GM19023 (cell line): ENCODE data around the gene NMNAT2.

Experiments used
- ATAC-seq: cut with Tn5 transposase; IDR thresholded peaks from one replicate; pipeline ENCODE4 v1.9.1; 2021; ENCODE audit warnings: mild to moderate bottlenecking, moderate library complexity; ENCODE audit not compliant: unreplicated experiment

The NMNAT2 gene

DNA sequence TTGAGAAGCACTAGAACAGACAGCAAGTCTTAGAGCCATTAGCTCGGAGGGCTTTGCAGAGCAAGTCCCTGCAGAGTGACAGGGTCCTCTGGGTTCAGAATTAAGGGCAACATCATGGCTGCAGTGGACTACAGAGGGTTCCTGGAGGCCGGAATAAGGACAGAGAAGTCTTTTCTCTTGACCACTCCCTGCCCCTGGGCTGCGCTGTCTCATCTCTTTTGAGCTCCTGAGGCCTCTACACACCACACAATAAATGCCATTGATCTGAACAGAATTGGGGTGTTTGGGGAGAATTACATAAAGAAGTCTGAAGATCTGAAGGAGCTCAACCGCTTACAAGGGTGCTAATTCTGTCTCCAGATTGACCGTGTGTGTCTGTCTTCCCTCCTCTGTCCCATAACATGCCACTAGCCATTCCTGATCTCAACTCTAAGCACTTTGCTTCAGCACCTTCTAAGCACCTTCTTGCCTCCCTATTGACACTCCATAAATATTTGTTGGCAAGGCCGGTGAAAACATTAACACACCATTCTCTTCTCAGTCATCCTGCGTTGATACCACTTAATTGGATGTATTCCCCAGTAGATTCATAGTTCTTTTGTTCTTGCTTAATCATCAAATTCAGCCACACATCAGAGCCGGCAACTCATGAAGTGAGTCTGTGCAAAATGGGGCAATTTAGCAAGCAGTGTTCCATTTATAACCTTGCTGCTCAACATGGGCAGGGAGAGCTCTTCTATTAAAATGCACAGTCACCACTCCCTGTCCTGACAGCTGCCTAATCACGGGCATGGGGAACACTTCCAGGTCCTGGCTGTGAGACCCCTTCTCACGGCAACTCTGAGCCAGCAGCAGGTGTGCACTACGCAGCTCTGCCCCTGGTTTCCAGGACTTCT lies 49.7 kb downstream of the NMNAT2 start:
- ATAC-seq: no peak

DNA sequence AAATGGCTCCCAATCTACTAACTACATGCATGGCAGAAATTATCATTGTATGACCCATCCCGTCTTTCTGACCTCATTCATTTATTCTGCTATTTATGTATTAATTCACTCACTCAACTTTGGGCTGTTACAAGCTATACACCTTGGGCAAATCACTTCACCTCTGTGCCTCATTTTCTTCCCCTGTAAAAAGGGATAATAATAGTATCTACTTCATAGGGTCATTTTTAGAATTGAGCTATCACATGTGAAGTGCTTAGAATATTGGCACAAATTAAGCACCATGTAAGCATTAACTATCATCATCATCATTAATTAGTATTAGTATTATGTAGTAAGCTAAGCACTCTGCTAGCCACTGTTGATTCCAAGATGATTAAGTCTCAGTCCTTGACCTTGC lies 52.1 kb downstream of the NMNAT2 start:
- no peak for ATAC-seq

DNA sequence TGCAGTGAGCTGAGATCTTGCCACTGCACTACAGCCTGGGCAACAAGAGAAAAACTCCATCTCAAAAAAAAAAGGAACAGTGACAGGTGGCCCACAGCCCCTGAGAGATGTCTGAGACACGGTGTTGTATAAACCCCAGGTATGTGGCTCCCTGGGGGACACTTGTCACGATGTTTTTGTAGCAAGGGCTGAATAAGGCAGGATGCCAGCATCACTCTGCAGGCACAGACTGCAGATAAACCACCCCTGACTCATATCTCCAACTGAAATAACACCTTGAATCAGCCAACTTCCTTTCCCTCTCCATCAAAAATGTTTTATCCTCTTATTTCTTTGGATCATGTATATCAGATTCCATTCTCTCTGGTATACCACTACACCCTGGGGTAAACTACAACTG lies 52.5 kb downstream of the NMNAT2 start:
- ATAC-seq: no peak

- no peak for ATAC-seq
These were observed 53.1 kb downstream of the NMNAT2 start for GRCh38 chr1:183365093-183365492.

DNA sequence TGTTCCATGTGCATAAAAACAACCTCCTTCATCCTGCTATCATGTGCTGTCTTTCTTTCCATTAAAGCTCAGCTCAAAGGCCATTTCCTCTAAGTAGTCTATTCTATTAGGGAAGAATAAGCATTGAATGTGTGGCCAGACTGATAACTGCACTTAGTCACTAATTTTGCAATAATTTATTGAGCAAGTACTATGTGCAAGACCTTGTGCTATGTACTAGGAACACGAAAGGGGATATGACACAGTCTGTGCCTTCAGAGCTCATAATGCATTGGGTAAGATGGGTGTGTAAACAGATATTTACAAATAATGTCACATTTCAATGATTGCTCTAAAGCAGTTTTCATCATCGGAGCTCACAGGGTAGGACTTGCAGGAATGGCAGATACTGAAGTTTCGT lies 54.2 kb downstream of the NMNAT2 start:
- no peak for ATAC-seq

GRCh38 chr1:183361081-183361480 lies 57.1 kb downstream of the NMNAT2 start:
- no peak for ATAC-seq

- no peak for ATAC-seq
These were observed 57.7 kb downstream of the NMNAT2 start for GRCh38 chr1:183360473-183360872.

DNA sequence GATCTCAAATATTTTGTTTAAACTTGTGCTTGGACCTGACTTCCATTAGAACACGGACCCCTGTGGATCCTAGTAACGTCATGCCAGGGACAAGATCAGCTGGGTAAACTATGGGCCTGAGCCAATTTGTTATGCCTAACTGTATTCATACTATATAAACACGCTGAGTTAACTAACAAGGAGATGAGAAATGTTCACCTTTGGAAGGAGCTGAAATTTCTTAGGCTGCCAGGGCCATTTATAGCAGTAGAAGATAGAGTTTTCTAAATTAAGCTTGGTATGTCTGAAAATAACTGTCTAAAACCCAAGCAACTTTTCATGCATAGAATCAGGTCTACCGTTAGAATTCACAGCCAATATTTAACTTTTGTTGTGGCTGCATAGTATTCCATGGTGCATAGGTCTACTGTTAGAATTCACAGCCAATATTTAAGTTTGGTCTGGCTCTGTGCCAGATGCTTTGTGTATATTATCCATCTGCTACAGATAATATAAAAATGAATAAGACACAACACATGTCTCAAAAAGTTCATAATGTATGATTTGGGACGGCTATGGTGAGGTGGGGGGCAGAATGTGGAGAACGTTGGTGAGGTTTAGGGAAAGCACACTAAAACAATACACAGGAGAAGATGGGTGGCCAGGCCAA lies 61.5 kb downstream of the NMNAT2 start:
- no peak for ATAC-seq

DNA sequence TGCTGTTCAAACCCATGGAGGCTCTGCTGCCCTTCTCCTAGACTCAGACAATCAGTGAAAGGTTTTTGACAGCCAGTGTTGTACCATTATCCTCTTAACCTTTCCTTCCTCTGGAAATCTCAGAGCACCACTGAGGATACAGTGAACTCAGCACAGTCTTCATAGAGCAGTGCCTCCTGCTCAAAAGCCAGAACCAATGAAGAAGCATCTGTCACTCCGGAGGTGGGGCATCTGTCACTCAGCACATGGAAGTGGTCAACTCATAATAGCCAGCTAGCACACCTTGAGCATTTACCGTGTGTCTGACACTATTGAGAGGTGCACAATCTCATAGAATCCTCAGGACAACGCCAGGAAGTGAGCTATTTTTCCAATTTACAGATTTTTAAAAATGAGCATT lies 62.4 kb downstream of the NMNAT2 start:
- ATAC-seq: no peak

DNA sequence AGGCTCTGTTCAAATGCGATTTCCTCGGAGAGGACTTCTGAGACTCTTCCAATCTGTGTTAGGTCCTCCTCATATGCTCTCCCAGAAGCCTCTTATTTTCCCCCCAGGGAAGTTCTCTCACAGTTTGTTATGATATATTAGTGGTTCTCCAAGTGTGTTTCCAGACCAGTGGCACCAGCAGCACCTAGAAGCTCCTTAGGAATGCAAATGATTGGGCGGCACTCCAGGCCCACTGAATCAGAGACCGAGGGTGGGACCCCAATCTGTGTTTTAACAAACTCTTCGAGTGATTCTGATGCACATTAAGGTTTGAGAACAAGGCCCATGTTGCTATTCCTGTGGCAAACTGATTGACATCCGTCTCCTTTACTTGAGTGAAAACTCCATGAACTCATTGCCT lies 63.0 kb downstream of the NMNAT2 start:
- ATAC-seq: no peak

DNA sequence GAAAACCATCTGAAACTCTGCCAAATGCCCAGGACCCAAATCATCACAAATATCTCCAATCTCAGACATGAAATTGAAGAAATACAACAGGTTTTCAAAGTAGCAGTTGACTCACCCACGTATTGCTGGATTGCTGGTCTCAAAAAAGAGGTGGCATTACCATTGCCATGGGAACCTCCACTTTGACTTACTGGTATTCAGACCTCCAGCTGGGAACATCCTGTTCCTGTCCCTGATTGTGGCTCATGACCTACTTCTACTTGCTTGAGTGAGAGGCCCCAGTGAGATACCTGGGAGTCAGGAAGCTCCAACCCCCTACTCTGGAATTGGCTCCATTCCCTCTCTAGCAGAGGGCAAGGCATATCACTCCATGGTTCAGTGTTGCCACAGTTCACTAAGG lies 64.6 kb downstream of the NMNAT2 start:
- no peak for ATAC-seq

- no peak for ATAC-seq
These were observed 68.9 kb downstream of the NMNAT2 start for GRCh38 chr1:183349201-183349711.

GRCh38 chr1:183346276-183346732 lies 71.9 kb downstream of the NMNAT2 start:
- ATAC-seq: no peak

GRCh38 chr1:183339556-183340167 lies 78.5 kb downstream of the NMNAT2 start:
- ATAC-seq: no peak

DNA sequence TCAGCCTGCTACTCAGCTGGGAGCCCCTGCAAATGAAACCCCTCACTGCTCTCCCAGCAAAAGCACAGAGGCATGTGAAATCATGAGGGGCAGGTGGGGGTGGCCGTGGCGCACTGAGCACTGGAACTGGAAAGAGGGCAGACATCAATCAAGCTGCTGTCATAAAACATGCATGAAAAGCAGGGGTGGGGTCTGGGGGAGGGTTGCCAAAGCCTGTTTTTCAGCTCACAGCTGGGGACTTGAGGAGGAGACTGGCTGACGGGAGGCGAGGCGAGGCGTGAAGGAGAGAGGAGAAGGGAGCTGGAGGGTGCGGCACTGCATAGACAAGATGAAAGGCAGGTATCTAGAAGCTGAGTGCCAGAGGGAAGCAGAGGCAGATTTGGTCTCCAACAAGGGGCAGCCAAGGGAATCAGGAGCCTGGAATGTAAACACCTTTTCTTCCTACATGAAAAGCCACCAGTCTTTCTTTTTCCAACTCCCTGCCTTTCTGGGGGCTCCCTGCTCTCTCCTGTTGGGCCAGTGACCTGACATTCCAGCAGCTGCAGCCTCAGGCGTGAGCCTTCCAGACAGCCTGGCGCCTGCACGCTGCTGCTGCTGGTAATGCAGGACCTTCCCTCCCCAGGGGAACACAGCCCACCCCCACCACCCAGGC lies 87.0 kb downstream of the NMNAT2 start:
- ATAC-seq: no peak

DNA sequence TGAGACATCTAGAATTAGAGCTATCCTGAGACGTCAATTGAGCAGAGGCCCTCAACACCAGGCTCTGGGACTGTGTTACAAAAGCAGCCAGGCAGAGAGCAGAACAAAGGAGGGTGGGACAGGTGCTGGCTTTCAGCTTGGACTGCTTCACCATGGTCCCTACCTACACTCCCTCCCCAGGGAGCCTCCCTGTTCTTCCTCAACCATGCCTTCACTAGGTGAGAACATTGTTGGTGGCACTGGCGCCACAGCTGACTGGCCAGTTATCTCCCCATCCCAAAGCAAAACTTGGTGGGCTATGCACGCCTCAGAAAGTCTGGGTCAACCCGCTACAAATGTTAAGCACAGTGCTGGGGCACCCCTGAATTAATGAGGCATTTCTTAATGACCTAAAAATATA lies 87.8 kb downstream of the NMNAT2 start:
- ATAC-seq: no peak

DNA sequence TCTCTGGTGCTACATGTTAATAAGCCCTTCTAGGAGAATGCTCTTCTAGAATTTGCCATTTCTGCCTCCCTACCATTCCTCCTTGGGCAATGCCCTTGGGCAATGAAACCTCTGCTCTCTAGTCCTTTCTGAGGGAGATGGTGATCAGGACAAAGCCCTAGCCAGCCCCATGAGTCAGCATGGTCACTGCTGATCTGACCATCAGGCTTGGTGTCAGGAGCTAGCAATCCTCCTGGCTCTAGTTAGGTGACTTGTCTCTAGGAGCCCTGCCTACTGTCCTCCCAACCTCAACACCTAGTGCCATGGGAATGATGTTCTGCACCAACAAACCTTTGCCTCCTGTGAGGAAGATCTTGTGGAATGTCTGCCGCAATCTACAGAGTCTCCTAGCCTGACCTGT lies 89.8 kb downstream of the NMNAT2 start:
- no peak for ATAC-seq

GRCh38 chr1:183327434-183328290 lies 90.5 kb downstream of the NMNAT2 start:
- no peak for ATAC-seq

DNA sequence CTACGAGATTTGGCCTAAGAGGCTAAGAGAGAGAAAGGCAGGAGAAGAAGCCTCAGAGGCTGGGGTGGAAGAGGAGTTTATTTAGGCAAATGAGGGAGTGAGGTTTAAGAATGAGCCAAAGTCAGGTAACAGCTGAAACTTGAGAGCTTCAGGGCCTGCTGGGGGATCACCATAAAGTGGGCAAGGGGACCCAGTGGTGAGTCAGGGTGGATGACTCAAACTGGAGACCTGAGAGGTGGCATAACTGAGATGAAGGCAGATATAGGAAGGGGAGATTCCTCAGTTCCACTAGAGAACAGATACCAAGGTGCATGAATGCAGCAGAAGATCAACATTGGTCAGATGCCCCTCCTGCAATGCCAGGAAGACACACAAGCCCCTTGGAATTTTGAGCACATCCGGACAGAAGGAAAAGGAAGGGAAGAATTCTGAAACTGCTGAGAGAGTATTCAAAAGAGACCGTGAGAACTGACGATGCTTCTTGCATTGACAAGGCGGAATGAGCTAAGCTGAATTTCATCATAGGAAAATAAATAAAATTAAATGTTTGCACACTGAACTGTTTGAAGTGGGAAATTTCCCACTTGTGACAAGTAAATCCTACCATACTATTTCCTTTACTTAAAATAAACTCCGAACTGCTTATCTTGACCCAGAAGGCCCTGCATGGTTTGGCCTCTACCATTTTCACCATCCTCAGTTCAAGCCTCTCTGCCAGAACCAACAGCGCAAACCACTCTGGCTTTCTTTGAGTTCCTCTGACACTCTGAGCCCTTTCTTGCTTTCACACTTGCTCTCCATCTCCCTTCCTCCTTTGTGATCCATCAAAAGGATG lies 94.1 kb downstream of the NMNAT2 start:
- ATAC-seq: no peak
